Keratinocyte (primary cell): ENCODE results near the gene C6orf62. TPM values are rescaled to one million over a fixed set of nuclear protein-coding genes. Genes with fewer than 3 reads are reported as not detected.

Experiments used
- DNase-seq: peaks from one replicate; pipeline ENCODE4 v3.0.0-alpha.2; 2011; ENCODE audit warnings: low read depth, missing footprints, low spot score
- FAIRE-seq: peaks from 2 replicates; lab custom pipeline; 2011; peaks lifted over from hg19 to GRCh38; lab: Jason Lieb, UNC
- H2AFZ ChIP-seq: 2 replicates; pipeline ENCODE4 v1.6.0; 2012; ENCODE audit warnings: low read length, control low read depth, inconsistent platforms; ENCODE audit not compliant: control insufficient read depth
- H3K27ac ChIP-seq: 2 replicates; pipeline ENCODE4 v1.5.1; 2011; ENCODE audit warnings: low read length; ENCODE audit not compliant: control insufficient read depth, insufficient read depth
- H3K27me3 ChIP-seq: 3 replicates; pipeline ENCODE4 v1.6.0; 2011; ENCODE audit warnings: low read length; ENCODE audit not compliant: control insufficient read depth, insufficient read depth; ENCODE audit errors: extremely low read depth
- H3K36me3 ChIP-seq, 2 experiments: 2 replicates in 1 of 2; 3 replicates in 1 of 2; pipeline ENCODE4 v1.5.1; 2011; ENCODE audit warnings: low read length in 2 of 2, mild to moderate bottlenecking in 1 of 2; ENCODE audit not compliant: control insufficient read depth in 2 of 2, insufficient read depth in 2 of 2; ENCODE audit errors: extremely low read depth in 1 of 2
- H3K4me1 ChIP-seq: 3 replicates; pipeline ENCODE4 v1.5.1; 2011; ENCODE audit warnings: low read length; ENCODE audit not compliant: control insufficient read depth, insufficient read depth; ENCODE audit errors: extremely low read depth
- H3K4me2 ChIP-seq: 3 replicates; pipeline ENCODE4 v1.6.0; 2011; ENCODE audit warnings: low read depth, low read length; ENCODE audit not compliant: control insufficient read depth, insufficient read depth; ENCODE audit errors: extremely low read depth
- H3K4me3 ChIP-seq, 3 experiments: fragments of 200-600 bp in 1 of 3; sonication (generic) in 1 of 3; 2 replicates in 2 of 3; 3 replicates in 1 of 3; pipeline ENCODE4 v1.5.1; 2011 to 2016; ENCODE audit warnings: low read length in 3 of 3, mild to moderate bottlenecking in 3 of 3, control low read depth in 2 of 3, inconsistent platforms in 1 of 3, low read depth in 1 of 3, mixed read lengths in 1 of 3, mixed run types in 1 of 3, moderate library complexity in 1 of 3; ENCODE audit not compliant: control insufficient read depth in 2 of 3, insufficient read depth in 2 of 3; ENCODE audit errors: extremely low read depth in 1 of 3
- H3K79me2 ChIP-seq: 2 replicates; pipeline ENCODE4 v1.6.0; 2012; ENCODE audit warnings: low read length; ENCODE audit not compliant: control insufficient read depth, insufficient read depth
- H3K9ac ChIP-seq: 3 replicates; pipeline ENCODE4 v1.6.0; 2011; ENCODE audit warnings: low read length; ENCODE audit not compliant: control insufficient read depth, insufficient read depth; ENCODE audit errors: extremely low read depth
- H3K9me1 ChIP-seq: 3 replicates; pipeline ENCODE4 v1.6.0; 2011; ENCODE audit warnings: low read length; ENCODE audit not compliant: control insufficient read depth, insufficient read depth; ENCODE audit errors: extremely low read depth
- H3K9me3 ChIP-seq: 2 replicates; pipeline ENCODE4 v1.5.1; 2012; ENCODE audit warnings: low read depth, low read length; ENCODE audit not compliant: control insufficient read depth
- H4K20me1 ChIP-seq: 3 replicates; pipeline ENCODE4 v1.6.0; 2011; ENCODE audit warnings: low read length; ENCODE audit not compliant: control insufficient read depth, insufficient read depth; ENCODE audit errors: extremely low read depth
- EZH2 ChIP-seq: IDR thresholded peaks from one replicate; pipeline ENCODE4 v1.6.1; 2012; ENCODE audit warnings: inconsistent platforms, mild to moderate bottlenecking, low read length, moderate library complexity
- dilution Hi-C: fragments of 300-500 bp; cut with MboI; formaldehyde crosslinking; loops from one replicate; pipeline ENCODE4 v1.7.0; 2020; ENCODE audit warnings: low sequenced_read_pairs; ENCODE audit not compliant: extremely low pct_ligation_motif_present
- polyA plus RNA-seq, 5 experiments: library from polyadenylated mRNA; depleted of rRNA in 3 of 5; stranded (reverse) in 3 of 5; stranded (forward) in 1 of 5; unstranded in 1 of 5; fragments of >200 nt; gene quantifications; 1 replicate in 1 of 5; 2 replicates in 3 of 5; 3 replicates in 1 of 5; pipeline versions ENCODE4 v1.2.1 to v1.2.3, GENCODE V29; 2011 to 2012; ENCODE audit warnings: missing spikeins in 2 of 5, low read depth in 1 of 5, low replicate concordance in 1 of 5
- TF ChIP-seq, protein P1 (sequence below), 3 experiments: IDR thresholded peaks in 1 of 3; conservative IDR thresholded peaks in 1 of 3; optimal IDR thresholded peaks in 1 of 3; 2 replicates in 2 of 3; 3 replicates in 1 of 3; pipeline versions ENCODE3 to v1.5.1; 2011; ENCODE audit warnings: low read length in 3 of 3, mild to moderate bottlenecking in 3 of 3, moderate library complexity in 2 of 3, control low read depth in 1 of 3, inconsistent platforms in 1 of 3; ENCODE audit not compliant: insufficient read depth in 2 of 3; ENCODE audit errors: extremely low read depth in 1 of 3

The C6orf62 gene
- polyA plus RNA-seq, 1 donor (not counting 4 experiments of a cell fraction or from before 2014, with no cell fraction given) = 77.3 TPM

DNA sequence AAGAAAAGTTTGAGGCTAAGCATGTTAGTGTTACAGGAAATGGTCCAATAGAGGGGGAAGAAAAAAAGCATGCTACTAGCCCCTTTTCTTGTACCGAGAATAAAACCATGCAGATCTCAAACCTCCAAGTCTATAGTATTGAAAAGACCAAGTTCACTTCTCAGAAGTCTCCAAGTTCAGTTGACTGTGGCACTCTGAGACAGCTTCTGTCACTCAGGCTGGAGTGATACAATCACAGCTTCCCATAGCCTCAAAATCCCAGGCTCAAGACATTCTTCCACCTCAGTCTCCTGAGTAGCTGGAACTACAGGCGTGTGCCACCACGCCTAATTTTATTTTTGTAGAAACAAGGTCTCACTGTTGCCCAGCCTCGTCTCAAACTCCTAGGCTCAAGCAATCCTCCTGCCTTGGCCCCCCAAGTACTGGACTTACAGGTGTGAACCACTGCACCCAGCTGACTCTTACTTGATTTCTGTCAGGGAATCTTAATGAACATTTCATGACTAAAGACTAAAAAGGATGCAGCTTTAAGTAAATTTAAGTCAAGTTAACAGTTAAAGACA, 16.2 kb downstream of the C6orf62 start:
- no peaks in the 10 kb centered on the region for H3K27me3 ChIP-seq
- no peak for TF ChIP-seq EZH2
- TF ChIP-seq, protein P1, sequence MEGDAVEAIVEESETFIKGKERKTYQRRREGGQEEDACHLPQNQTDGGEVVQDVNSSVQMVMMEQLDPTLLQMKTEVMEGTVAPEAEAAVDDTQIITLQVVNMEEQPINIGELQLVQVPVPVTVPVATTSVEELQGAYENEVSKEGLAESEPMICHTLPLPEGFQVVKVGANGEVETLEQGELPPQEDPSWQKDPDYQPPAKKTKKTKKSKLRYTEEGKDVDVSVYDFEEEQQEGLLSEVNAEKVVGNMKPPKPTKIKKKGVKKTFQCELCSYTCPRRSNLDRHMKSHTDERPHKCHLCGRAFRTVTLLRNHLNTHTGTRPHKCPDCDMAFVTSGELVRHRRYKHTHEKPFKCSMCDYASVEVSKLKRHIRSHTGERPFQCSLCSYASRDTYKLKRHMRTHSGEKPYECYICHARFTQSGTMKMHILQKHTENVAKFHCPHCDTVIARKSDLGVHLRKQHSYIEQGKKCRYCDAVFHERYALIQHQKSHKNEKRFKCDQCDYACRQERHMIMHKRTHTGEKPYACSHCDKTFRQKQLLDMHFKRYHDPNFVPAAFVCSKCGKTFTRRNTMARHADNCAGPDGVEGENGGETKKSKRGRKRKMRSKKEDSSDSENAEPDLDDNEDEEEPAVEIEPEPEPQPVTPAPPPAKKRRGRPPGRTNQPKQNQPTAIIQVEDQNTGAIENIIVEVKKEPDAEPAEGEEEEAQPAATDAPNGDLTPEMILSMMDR (optimal IDR thresholded peaks at IDR 0.05 in 1 of 3, IDR thresholded peaks at IDR 0.05 in 1 of 3, conservative IDR thresholded peaks at IDR 0.05 in 1 of 3; ENCODE audit: extremely low read depth in 1 of 3, insufficient read depth in 2 of 3, low read length in 3 of 3) = no peak
- no peak overlapping the region for H3K9ac ChIP-seq
- no peaks in the 10 kb centered on the region for H3K4me1 ChIP-seq
- H3K9me3 ChIP-seq = no peaks in the 10 kb centered on the region
- H4K20me1 ChIP-seq = peaks cover 4% of the 10 kb centered on the region
- no peak for DNase-seq
- peaks cover 13 to 34% of the 10 kb centered on the region in 2 experiments for H3K36me3 ChIP-seq
- FAIRE-seq = no peak
- no peaks in the 10 kb centered on the region for H3K79me2 ChIP-seq
- H3K4me2 ChIP-seq = no peak overlapping the region
- no peak overlapping the region for H3K27ac ChIP-seq
- no peak overlapping the region for H2AFZ ChIP-seq
- no peaks in the 10 kb centered on the region for H3K9me1 ChIP-seq
- no peak overlapping the region for H3K4me3 ChIP-seq
- dilution Hi-C loops = no loop called here

DNA sequence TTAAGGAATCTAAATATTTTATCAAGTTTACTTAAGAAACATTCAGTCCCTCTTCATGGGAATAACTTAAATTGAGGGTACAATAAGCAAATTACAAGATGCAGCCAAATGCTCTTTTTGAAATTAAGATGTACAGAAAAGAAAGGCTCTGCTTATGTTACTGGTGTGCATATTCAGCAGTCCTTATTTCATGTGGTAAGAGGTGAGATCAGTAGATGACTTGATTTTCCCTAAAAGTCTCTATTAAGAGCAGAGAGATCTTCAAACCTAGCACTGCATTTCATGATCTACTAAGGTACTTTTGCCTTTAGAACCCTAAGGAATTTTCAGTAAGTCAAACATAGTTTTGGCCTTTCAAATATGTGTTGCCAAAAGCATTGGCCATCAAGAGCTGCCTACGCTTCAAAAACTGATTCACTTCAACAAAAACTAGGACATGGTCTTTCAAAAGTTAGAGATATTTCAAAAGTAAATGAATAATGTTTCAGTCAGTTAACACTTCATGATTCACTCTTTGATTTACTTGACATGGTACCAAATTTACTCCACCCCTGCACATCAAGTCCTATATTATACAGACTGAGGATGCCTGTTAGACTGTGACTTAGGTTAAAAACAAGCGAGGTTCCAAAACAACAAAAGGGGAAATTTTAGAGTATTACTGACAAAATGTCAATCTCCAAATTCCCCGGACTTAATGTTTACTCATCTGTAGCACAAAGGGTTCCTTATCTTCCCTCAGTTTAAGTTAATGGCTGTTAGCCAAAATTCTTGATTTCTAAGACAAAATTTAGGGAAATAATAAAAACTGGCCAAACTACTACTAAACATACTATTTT, 19.2 kb downstream of the C6orf62 start:
- dilution Hi-C loops = no loop called here
- no peak for FAIRE-seq
- no peak for TF ChIP-seq EZH2
- TF ChIP-seq, protein P1 (optimal IDR thresholded peaks at IDR 0.05 in 1 of 3, IDR thresholded peaks at IDR 0.05 in 1 of 3, conservative IDR thresholded peaks at IDR 0.05 in 1 of 3; ENCODE audit: extremely low read depth in 1 of 3, insufficient read depth in 2 of 3, low read length in 3 of 3) = no peak

More for the DNA sequence above, 19.2 kb downstream of the C6orf62 start:
- Histone ChIP-seq H3K9me3 (no peaks in the 10 kb centered on the region), H3K9me1 (no peaks in the 10 kb centered on the region), H3K27me3 (no peaks in the 10 kb centered on the region), H3K9ac (no peak overlapping the region), H3K36me3 (peaks cover 0 to 19% of the 10 kb centered on the region in 2 experiments), H3K27ac (no peak overlapping the region), H3K4me1 (no peaks in the 10 kb centered on the region), H3K4me2 (no peak overlapping the region), H3K79me2 (no peaks in the 10 kb centered on the region), H4K20me1 (peaks cover 4% of the 10 kb centered on the region), H2AFZ (no peak overlapping the region), H3K4me3 (no peak overlapping the region)
- no peak for DNase-seq
